HAP-1 (cell line): ENCODE measurements around the gene ZNF688.

Experiments
- DNase-seq, 2 experiments: peaks; one replicate each; pipeline ENCODE4 v3.0.0-alpha.2; 2016 to 2020; ENCODE audit warnings: low spot score in 2 of 2
- H3K27me3 ChIP-seq: fragments of 250-450 bp; sonication (Bioruptor Pico); 2 replicates; pipeline ENCODE4 v1.5.1; 2020; ENCODE audit warnings: low read depth, mild to moderate bottlenecking, moderate library complexity
- H3K36me3 ChIP-seq: fragments of 250-450 bp; sonication (Bioruptor Pico); replicated peaks from 2 replicates; pipeline ENCODE4 v1.5.1; 2020; ENCODE audit warnings: mild to moderate bottlenecking
- H3K4me1 ChIP-seq: fragments of 250-450 bp; sonication (Bioruptor Pico); 2 replicates; pipeline ENCODE4 v1.5.1; 2020; ENCODE audit warnings: mild to moderate bottlenecking
- H3K4me3 ChIP-seq: fragments of 250-450 bp; sonication (Bioruptor Pico); 2 replicates; pipeline ENCODE4 v1.5.1; 2020; ENCODE audit warnings: mild to moderate bottlenecking, moderate library complexity
- H3K9me3 ChIP-seq: fragments of 250-450 bp; sonication (Bioruptor Pico); 2 replicates; pipeline ENCODE4 v1.5.1; 2020; ENCODE audit warnings: mild to moderate bottlenecking, moderate library complexity
- in situ Hi-C: fragments of 300-500 bp; cut with MboI; formaldehyde crosslinking; loops from 3 replicates; pipeline ENCODE4 v1.14.3; 2020; ENCODE audit warnings: low sequenced_read_pairs, inconsistent platforms, mixed read lengths

Gene ZNF688

GRCh38 chr16:30571445-30572322 is at the start of gene ZNF688:
Gene ZNF688, minus strand, starts transcription at chr16:30571714. Its CDS starts 85 bp downstream, at chr16:30571629.
- Histone ChIP-seq H3K36me3 (no peaks in the 10 kb centered on the region), H3K27me3 (no peaks in the 10 kb centered on the region), H3K4me3 (peak within 1 kb of the TSS; percentile 61), H3K4me1 (peaks cover 14% of the 10 kb centered on the region), H3K9me3 (no peaks in the 10 kb centered on the region)
- DNase-seq = peak; percentile 98 to 99
- in situ Hi-C loops = loop anchor here (10.0 kb wide), 1 partner anchor 137 kb away; the partner anchor contains the start of gene DCTPP1

GRCh38 chr16:30620169-30620568 is 48.7 kb upstream of the ZNF688 start:
- Histone ChIP-seq H3K9me3 (0 out of 2 replicates have a peak, but pooled peaks cover 8% of the 10 kb centered on the region), H3K27me3 (no peaks in the 10 kb centered on the region), H3K36me3 (no peaks in the 10 kb centered on the region), H3K4me3 (no peak overlapping the region), H3K4me1 (peaks cover 11% of the 10 kb centered on the region)
- no peak for DNase-seq
- in situ Hi-C loops = no loop called here

- Histone ChIP-seq H3K4me1 (peaks cover 11% of the 10 kb centered on the region), H3K36me3 (no peaks in the 10 kb centered on the region), H3K27me3 (no peaks in the 10 kb centered on the region), H3K9me3 (0 out of 2 replicates have a peak, but pooled peaks cover 8% of the 10 kb centered on the region), H3K4me3 (no peak overlapping the region)
- in situ Hi-C loops = no loop called here
- DNase-seq = no peak
Measured at GRCh38 chr16:30619638-30620037, 48.1 kb upstream of the ZNF688 start.

- H3K27me3 ChIP-seq = no peaks in the 10 kb centered on the region
- H3K9me3 ChIP-seq = 0 out of 2 replicates have a peak, but pooled peaks cover 7% of the 10 kb centered on the region
- no peaks in the 10 kb centered on the region for H3K36me3 ChIP-seq
- H3K4me3 ChIP-seq = no peak overlapping the region
- peaks cover 11% of the 10 kb centered on the region for H3K4me1 ChIP-seq
- in situ Hi-C loops = no loop called here
- DNase-seq = no peak
Measured at GRCh38 chr16:30619202-30619601, 47.7 kb upstream of the ZNF688 start.

GRCh38 chr16:30615358-30616091 is 44.0 kb upstream of the ZNF688 start:
- Histone ChIP-seq H3K4me1 (peaks cover 6% of the 10 kb centered on the region), H3K36me3 (no peaks in the 10 kb centered on the region), H3K27me3 (no peaks in the 10 kb centered on the region), H3K9me3 (no peaks in the 10 kb centered on the region), H3K4me3 (no peak overlapping the region)
- in situ Hi-C loops = no loop called here
- peak in 1 of 2 experiments; percentile 82 for DNase-seq

GRCh38 chr16:30609926-30610839 is 38.7 kb upstream of the ZNF688 start, which contains the start of gene ZNF689:
Gene ZNF689, minus strand, starts transcription at chr16:30610389. Its CDS starts 348 bp downstream, at chr16:30610041.
- DNase-seq = peak; percentile 94 to 96
- H3K27me3 ChIP-seq = no peaks in the 10 kb centered on the region
- in situ Hi-C loops = no loop called here
- peak within 1 kb of the TSS; percentile 91 for H3K4me3 ChIP-seq
- H3K4me1 ChIP-seq = peaks cover 7% of the 10 kb centered on the region
- H3K9me3 ChIP-seq = no peaks in the 10 kb centered on the region
- H3K36me3 ChIP-seq = peaks cover 31% of the 10 kb centered on the region

- peak overlapping the region; percentile 91 for H3K4me3 ChIP-seq
Measured at GRCh38 chr16:30609002-30609925, 37.8 kb upstream of the ZNF688 start.

GRCh38 chr16:30606004-30606403 is 34.5 kb upstream of the ZNF688 start:
- in situ Hi-C loops = no loop called here

More at GRCh38 chr16:30609002-30609925, 37.8 kb upstream of the ZNF688 start:
- peak in 1 of 2 experiments; percentile 66 for DNase-seq
- H3K27me3 ChIP-seq = no peaks in the 10 kb centered on the region
- in situ Hi-C loops = no loop called here
- H3K36me3 ChIP-seq = peaks cover 40% of the 10 kb centered on the region
- H3K4me1 ChIP-seq = peaks cover 7% of the 10 kb centered on the region
- H3K9me3 ChIP-seq = no peaks in the 10 kb centered on the region

GRCh38 chr16:30605158-30605557 is 33.6 kb upstream of the ZNF688 start:
- in situ Hi-C loops = no loop called here
- DNase-seq = no peak

More at GRCh38 chr16:30606004-30606403, 34.5 kb upstream of the ZNF688 start:
- Histone ChIP-seq H3K4me1 (peaks cover 4% of the 10 kb centered on the region), H3K9me3 (no peaks in the 10 kb centered on the region), H3K4me3 (no peak overlapping the region), H3K36me3 (peaks cover 54% of the 10 kb centered on the region), H3K27me3 (no peaks in the 10 kb centered on the region)
- DNase-seq = no peak

GRCh38 chr16:30604316-30604947 is 32.9 kb upstream of the ZNF688 start:
- Histone ChIP-seq H3K4me1 (no peaks in the 10 kb centered on the region; the same call in 1 of the 2 replicates), H3K4me3 (no peak overlapping the region), H3K36me3 (peaks cover 54% of the 10 kb centered on the region), H3K27me3 (no peaks in the 10 kb centered on the region), H3K9me3 (no peaks in the 10 kb centered on the region)
- DNase-seq = no peak
- in situ Hi-C loops = no loop called here

More at GRCh38 chr16:30605158-30605557, 33.6 kb upstream of the ZNF688 start:
- Histone ChIP-seq H3K27me3 (no peaks in the 10 kb centered on the region), H3K4me1 (no peaks in the 10 kb centered on the region; the same call in 1 of the 2 replicates), H3K9me3 (no peaks in the 10 kb centered on the region), H3K4me3 (no peak overlapping the region), H3K36me3 (peaks cover 54% of the 10 kb centered on the region)

GRCh38 chr16:30603945-30604315 is 32.4 kb upstream of the ZNF688 start:
- Histone ChIP-seq H3K27me3 (no peaks in the 10 kb centered on the region), H3K9me3 (no peaks in the 10 kb centered on the region), H3K4me1 (no peaks in the 10 kb centered on the region; the same call in 1 of the 2 replicates), H3K4me3 (no peak overlapping the region), H3K36me3 (peaks cover 54% of the 10 kb centered on the region)
- no peak for DNase-seq
- in situ Hi-C loops = no loop called here
